ENCODE measurements around the gene TSSK6. TPM values are rescaled to one million over a fixed set of nuclear protein-coding genes. Genes with fewer than 3 reads are reported as not detected.

TSSK6 gene
- total and polyA plus RNA-seq, 8 donors: 0.69 to 2.5 (median 1.5) TPM

GRCh38 chr19:19513682-19514081 lies 1.7 kb downstream of the TSSK6 start:
- no peak for DNase-seq
- H3K27me3 ChIP-seq: no peaks in the 10 kb centered on the region
- ATAC-seq: no peak
- 84 to 91% methylated on average over 17 of the region's 17 CpGs for WGBS, 2 donors
- H3K4me1 ChIP-seq: peaks cover 0 to 7% (median 0%) of the 10 kb centered on the region in 3 donors
- no peak for FAIRE-seq
- no peaks in the 10 kb centered on the region for H3K9me3 ChIP-seq
- intact Hi-C loops (cut with DNase I): no loop called here
- TF ChIP-seq CTCF (IDR thresholded peaks at IDR 0.05): no peak
- H3K36me3 ChIP-seq: no peaks in the 10 kb centered on the region
- H3K4me3 ChIP-seq: no peak overlapping the region
- no peak overlapping the region for H3K27ac ChIP-seq

- H3K4me3 ChIP-seq: no peak overlapping the region
- peaks cover 0 to 11% (median 0%) of the 10 kb centered on the region in 3 donors for H3K36me3 ChIP-seq
- H3K27ac ChIP-seq: no peak overlapping the region
- 38 to 40% methylated on average over 6 of the region's 6 CpGs for WGBS, 2 donors
- intact Hi-C loops (cut with DNase I): no loop called here
- DNase-seq (no peak), FAIRE-seq (no peak), ATAC-seq (no peak)
- H3K27me3 ChIP-seq: no peaks in the 10 kb centered on the region
- no peaks in the 10 kb centered on the region for H3K9me3 ChIP-seq
- H3K4me1 ChIP-seq: no peaks in the 10 kb centered on the region
- TF ChIP-seq CTCF (IDR thresholded peaks at IDR 0.05): no peak
Measured at GRCh38 chr19:19510432-19510831, 4.9 kb downstream of the TSSK6 start.

- intact Hi-C loops (cut with DNase I): no loop called here
- Histone ChIP-seq H3K36me3 (peaks cover 0 to 31% (median 0%) of the 10 kb centered on the region in 3 donors), H3K27me3 (no peaks in the 10 kb centered on the region), H3K27ac (no peak overlapping the region), H3K4me1 (no peaks in the 10 kb centered on the region), H3K4me3 (no peak overlapping the region), H3K9me3 (no peaks in the 10 kb centered on the region)
- FAIRE-seq (no peak), ATAC-seq (peak in 1 of 4 donors; percentile 12), DNase-seq (no peak)
- no peak for TF ChIP-seq CTCF (IDR thresholded peaks at IDR 0.05)
- WGBS, 2 donors: 80 to 87% methylated on average over 11 of the region's 11 CpGs
Measured at GRCh38 chr19:19508217-19508616, 7.1 kb downstream of the TSSK6 start.

GRCh38 chr19:19507354-19507753 lies 8.0 kb downstream of the TSSK6 start:
- FAIRE-seq: no peak

More at GRCh38 chr19:19507354-19507753, 8.0 kb downstream of the TSSK6 start:
- Histone ChIP-seq H3K27ac (no peak overlapping the region), H3K9me3 (no peaks in the 10 kb centered on the region), H3K4me1 (no peaks in the 10 kb centered on the region), H3K4me3 (no peak overlapping the region), H3K36me3 (peaks cover 0 to 39% (median 0%) of the 10 kb centered on the region in 3 donors), H3K27me3 (no peaks in the 10 kb centered on the region)
- no peak for TF ChIP-seq CTCF (IDR thresholded peaks at IDR 0.05)
- intact Hi-C loops (cut with DNase I): no loop called here
- 88 to 90% methylated on average over 8 of the region's 8 CpGs for WGBS, 2 donors
- no peak for ATAC-seq
- DNase-seq: no peak

Data from pancreas (tissue), 10 donors.